GM21360 (cell line): ENCODE data around the gene HAAO.

Source experiments
- ATAC-seq: cut with Tn5 transposase; IDR thresholded peaks from one replicate; pipeline ENCODE4 v1.9.1; 2021; ENCODE audit warnings: mild to moderate bottlenecking, moderate library complexity; ENCODE audit not compliant: unreplicated experiment

The HAAO gene

GRCh38 chr2:42815726-42816125 is 23.3 kb upstream of the HAAO start:
- ATAC-seq, result no peak

GRCh38 chr2:42813763-42814162 is 21.4 kb upstream of the HAAO start:
- ATAC-seq, result no peak

GRCh38 chr2:42812899-42813479 is 20.6 kb upstream of the HAAO start:
- ATAC-seq, result no peak

- ATAC-seq, result peak; percentile 2
These were observed 18.8 kb upstream of the HAAO start for GRCh38 chr2:42810971-42811811.

GRCh38 chr2:42810121-42810970 is 18.0 kb upstream of the HAAO start:
- peak; percentile 73 for ATAC-seq

- ATAC-seq, result peak; percentile 44
These were observed 17.4 kb upstream of the HAAO start for GRCh38 chr2:42809819-42810120.

GRCh38 chr2:42809131-42809818 is 16.9 kb upstream of the HAAO start:
- ATAC-seq, result no peak

- ATAC-seq, result no peak
These were observed 15.9 kb upstream of the HAAO start for GRCh38 chr2:42808301-42808700.

- no peak for ATAC-seq
These were observed 14.4 kb upstream of the HAAO start for GRCh38 chr2:42806786-42807185.

GRCh38 chr2:42804891-42805290 is 12.5 kb upstream of the HAAO start:
- no peak for ATAC-seq

- no peak for ATAC-seq
These were observed 12.0 kb upstream of the HAAO start for GRCh38 chr2:42804338-42804737.

GRCh38 chr2:42802150-42802549 is 9.8 kb upstream of the HAAO start:
- ATAC-seq, result no peak

- no peak for ATAC-seq
These were observed 9.0 kb upstream of the HAAO start for GRCh38 chr2:42801381-42801780.

- ATAC-seq, result no peak
These were observed 8.6 kb upstream of the HAAO start for GRCh38 chr2:42800981-42801380.

GRCh38 chr2:42800461-42800962 is 8.1 kb upstream of the HAAO start:
- no peak for ATAC-seq

GRCh38 chr2:42799881-42800280 is 7.5 kb upstream of the HAAO start:
- ATAC-seq, result no peak

GRCh38 chr2:42797281-42797680 is 4.9 kb upstream of the HAAO start:
- ATAC-seq, result no peak

GRCh38 chr2:42796427-42797248 is 4.3 kb upstream of the HAAO start:
- no peak for ATAC-seq

GRCh38 chr2:42795841-42796301 is 3.5 kb upstream of the HAAO start:
- ATAC-seq, result no peak

GRCh38 chr2:42795275-42795674 is 2.9 kb upstream of the HAAO start:
- no peak for ATAC-seq
